SK-N-SH (cell line): Measurements from ENCODE around the gene KRTAP10-1.

Experiments used
- CTCF ChIP-seq: fragments of 200-600 bp; sonication (generic); IDR thresholded peaks from 2 replicates; pipeline ENCODE4 v1.6.1; 2017; ENCODE audit warnings: antibody characterized with exemption, mild to moderate bottlenecking, moderate library complexity
- GATA2 ChIP-seq: sonication (generic); formaldehyde crosslinking; IDR thresholded peaks from 2 replicates; pipeline ENCODE4 v1.5.0; 2020; ENCODE audit warnings: mild to moderate bottlenecking, missing genetic modification reagents

DNA sequence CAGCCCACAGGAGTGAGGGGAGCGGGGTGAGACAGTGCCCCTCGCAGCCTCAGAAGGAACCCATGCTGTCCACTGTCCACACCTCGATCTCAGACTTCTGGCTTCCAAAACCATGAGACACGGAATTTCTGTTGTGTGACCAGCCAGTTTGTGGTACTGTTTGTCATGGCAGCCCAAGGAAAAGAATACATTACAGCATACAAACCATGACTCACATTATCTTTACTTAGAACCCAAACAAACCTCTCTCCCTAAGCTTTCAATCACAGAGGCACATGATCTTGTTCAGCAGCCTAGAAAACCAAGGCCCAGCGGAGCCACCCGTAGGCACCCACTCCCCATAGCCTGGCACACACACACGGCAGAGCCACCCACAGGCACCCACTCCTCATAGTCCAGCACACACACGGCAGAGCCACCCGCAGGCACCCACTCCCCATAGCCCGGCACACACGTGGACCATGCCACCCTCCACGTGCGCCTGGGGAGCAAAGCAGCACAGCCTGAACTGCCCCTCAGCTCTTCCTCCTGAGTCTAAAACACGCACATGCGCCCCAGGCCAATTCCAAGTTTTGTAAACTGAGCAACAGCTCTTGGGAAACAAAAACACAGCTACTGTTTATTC, 33.1 kb upstream of the KRTAP10-1 start:
- TF ChIP-seq CTCF (no peak), GATA2 (CRISPR knock-in tag) (no peak)
